NCI-H2107 (cell line): ENCODE results near the gene ASCC3.
"Not testable (repeated sequence)": the region's sequence is repeated elsewhere in the genome, so short reads cannot be mapped to it uniquely, and the experiment has no call there.

ENCODE experiments used
- DNase-seq: peaks from one replicate; lab custom pipeline; 2025; lab: John Stamatoyannopoulos, UW

Gene ASCC3

GRCh38 chr6:100662264-100662663 lies 218.9 kb downstream of the ASCC3 start:
- no peak for DNase-seq

GRCh38 chr6:100658486-100658885 lies 222.6 kb downstream of the ASCC3 start:
- DNase-seq, result no peak

GRCh38 chr6:100657678-100658330 lies 223.3 kb downstream of the ASCC3 start:
- peak; percentile 10 for DNase-seq

GRCh38 chr6:100641147-100641546 lies 240.0 kb downstream of the ASCC3 start:
- not testable (repeated sequence) for DNase-seq

DNA sequence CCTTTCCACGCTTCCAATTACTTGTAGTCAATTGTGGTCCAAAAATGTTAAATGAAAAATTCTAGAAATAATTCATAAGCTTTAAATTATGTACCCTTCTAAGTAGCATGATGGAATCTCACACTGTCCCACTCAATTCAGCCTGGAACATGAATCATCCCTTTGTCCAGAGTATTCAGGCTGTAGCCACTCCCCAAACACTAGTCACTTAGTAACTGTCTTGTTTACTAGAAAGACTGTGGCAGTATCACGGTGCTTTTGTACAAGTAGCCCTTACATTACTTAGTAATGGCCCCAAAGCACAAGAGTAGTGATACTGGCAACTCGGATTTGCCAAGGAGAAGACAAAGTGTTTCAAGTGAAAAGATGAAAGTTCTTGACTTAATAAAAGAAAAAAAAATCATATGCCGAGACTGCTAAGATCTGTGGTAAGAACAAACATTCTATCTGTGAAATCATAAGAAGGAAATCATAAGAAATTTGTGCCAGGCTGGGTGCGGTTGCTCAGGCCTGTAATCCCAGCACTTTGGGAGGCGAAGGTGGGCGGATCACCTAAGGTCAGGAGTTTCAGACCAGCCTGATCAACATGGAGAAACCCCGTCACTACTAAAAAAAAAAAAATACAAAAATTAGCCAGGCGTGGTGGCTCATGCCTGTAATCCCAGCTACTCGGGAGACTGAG lies 247.9 kb downstream of the ASCC3 start:
- no peak for DNase-seq

GRCh38 chr6:100630536-100630935 lies 250.6 kb downstream of the ASCC3 start:
- DNase-seq, result no peak

- no peak for DNase-seq
Measured at GRCh38 chr6:100627911-100628758, 253.0 kb downstream of the ASCC3 start.

GRCh38 chr6:100626721-100627120 lies 254.4 kb downstream of the ASCC3 start:
- DNase-seq, result no peak

GRCh38 chr6:100622907-100623692 lies 258.0 kb downstream of the ASCC3 start:
- DNase-seq, result no peak

GRCh38 chr6:100620085-100620840 lies 260.9 kb downstream of the ASCC3 start:
- DNase-seq, result no peak

DNA sequence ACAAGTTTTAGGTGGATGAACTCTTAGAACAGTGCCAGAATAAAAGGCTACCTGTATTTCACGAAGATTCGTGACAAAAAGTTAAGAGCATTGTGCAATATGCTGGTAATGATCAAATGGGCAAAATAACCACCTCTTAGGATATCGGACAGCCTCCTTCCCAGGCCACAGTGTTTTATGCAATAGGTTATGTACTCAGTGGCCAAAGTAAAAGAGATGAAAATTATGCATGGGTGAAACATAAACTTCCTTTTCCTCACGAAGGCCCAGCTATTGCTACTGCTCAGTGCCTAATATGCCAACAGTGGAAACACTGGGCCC lies 262.8 kb downstream of the ASCC3 start:
- DNase-seq, result no peak

GRCh38 chr6:100617633-100618350 lies 263.3 kb downstream of the ASCC3 start:
- DNase-seq, result no peak

GRCh38 chr6:100614933-100615332 lies 266.2 kb downstream of the ASCC3 start:
- no peak for DNase-seq

DNA sequence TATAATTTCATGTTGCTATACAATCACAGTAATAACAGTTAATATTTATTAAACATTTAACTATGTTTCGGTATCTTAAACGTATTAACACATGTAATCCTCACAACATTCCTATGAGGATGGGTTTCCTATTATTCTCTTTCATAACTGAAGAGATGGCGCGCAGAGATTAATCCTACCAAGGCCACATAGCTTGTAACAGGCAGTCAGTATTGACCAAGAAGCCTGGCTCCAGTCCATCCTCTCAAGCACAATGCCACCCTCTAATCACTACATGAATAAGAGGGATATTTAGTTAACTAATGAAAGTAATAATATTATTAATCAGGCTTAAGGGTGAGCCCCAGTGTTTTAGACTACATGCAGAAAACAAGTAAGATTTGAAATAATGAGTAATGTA lies 266.7 kb downstream of the ASCC3 start:
- no peak for DNase-seq

GRCh38 chr6:100613656-100614055 lies 267.5 kb downstream of the ASCC3 start:
- no peak for DNase-seq

DNA sequence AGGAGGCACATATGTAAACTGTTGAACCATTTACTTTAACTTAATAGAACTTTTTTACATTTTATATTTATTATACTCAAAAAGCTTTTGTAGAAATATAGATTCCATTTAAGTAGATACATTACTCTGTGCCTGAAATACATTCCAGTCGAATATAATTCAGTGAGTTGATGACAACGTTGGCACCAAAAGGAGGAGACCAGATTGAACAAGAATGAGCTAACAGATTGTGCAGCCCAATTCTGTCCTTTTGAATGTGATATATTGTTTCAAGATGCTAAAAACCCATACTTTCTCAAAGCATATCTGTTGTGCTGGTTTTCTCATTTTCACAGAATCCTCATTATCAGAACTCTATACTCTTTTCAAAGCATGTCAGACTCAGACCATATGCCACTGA lies 269.0 kb downstream of the ASCC3 start:
- DNase-seq, result no peak

DNA sequence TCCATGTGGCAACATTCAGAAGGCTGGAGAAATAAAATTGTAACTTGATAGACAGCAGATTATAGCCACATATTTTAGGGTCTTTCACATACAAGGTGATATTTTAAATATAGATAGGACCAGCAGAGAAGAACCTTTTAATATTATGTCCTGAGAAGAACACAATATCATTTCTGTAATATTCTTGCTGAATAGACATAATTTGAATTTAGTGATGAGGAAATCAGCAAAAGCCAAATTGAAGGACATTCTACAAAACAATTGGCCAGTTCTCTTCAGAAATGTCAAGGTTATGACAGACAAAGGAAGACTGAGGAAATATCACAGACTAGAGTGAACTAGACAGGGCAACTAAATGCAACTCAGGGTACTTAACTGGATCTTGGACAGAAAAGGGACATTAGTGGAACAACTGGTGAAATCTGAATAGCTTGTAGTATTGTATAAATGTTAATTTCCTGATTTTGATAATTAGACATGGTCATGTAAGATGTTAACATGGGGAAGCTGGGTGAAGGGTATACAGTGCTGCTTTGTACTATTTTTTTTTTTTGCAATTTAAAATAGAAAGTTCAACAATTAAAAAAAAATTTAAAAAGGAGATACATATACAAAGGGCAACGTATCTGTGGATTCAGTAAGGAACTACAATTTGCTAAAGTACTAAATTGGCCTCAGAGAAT lies 281.9 kb downstream of the ASCC3 start:
- DNase-seq, result no peak

GRCh38 chr6:100595456-100595855 lies 285.7 kb downstream of the ASCC3 start:
- no peak for DNase-seq

GRCh38 chr6:100593522-100593921 lies 287.6 kb downstream of the ASCC3 start:
- DNase-seq, result peak; percentile 10

DNA sequence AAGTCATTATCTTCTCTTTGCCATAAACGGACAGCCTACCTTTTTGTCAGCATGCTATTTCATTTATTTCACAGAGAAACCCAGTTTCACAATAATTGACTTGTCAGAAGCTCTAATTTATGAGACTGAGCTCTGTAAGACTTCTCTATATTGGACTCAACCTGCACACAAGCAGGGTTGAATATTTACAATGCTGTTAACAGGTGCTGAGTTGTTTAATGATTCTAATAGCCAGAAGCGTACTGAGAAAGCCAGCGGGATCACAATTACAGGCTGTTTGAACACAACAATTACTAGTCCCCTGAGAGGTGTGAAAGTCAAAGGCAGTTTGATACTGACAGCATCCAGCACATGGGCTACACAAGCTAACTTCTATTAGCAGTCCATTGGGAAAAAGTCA lies 288.2 kb downstream of the ASCC3 start:
- DNase-seq, result peak; percentile 86
